GM12875 (cell line): ENCODE measurements around the gene HOXD1.

Experiments
- H3K4me3 ChIP-seq: one replicate; pipeline ENCODE4 v1.5.1; 2011; ENCODE audit warnings: low read depth, low read length, control low read depth
- CTCF ChIP-seq: IDR thresholded peaks from 2 replicates; pipeline ENCODE4 v1.5.1; 2011; ENCODE audit warnings: low read depth, mild to moderate bottlenecking, control low read depth, inconsistent platforms, low read length, moderate library complexity, borderline replicate concordance; ENCODE audit not compliant: insufficient read depth

The HOXD1 gene

GRCh38 chr2:176182671-176183070 lies 5.8 kb upstream of the HOXD1 start:
- no peak for TF ChIP-seq CTCF
- H3K4me3 ChIP-seq, result no peak overlapping the region

DNA sequence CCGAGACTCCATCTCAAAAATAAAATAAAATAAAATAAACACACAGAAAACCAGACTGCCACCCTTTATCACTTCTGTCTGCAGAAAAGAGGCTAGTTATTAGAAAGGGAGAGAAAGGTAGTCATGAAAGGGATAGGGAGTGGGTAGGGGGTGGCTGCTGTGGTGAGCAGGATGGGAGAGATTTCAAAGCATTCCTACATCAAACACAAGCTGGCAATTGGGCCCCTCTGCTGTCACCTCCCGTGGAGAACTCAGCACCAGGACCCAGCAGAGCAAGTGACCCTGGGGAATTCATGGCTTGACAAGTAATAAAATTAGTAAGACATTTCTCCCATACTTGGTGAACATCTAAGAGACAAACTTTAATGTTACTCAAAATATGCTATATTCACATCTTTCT lies 3.7 kb upstream of the HOXD1 start:
- no peak for TF ChIP-seq CTCF
- H3K4me3 ChIP-seq, result no peak overlapping the region

DNA sequence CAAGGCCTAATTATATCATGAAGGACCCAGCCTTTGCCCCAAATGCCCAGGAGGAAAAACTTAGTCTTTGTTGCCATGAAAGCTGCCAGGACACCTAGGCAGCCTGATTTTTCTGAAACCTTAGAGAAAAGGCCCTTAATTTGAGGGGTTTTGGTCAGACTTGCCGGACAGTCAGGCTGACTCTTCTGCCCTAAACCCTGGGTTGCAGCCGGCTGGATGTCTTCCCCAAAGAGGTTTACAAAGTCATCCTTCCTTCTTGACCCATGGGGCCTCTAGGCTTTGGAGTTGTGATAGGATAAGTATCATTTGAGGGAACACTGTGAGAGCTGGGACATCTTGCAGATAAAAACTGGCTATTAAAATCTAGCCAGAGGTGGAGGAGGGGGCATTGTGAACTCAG lies 2.4 kb upstream of the HOXD1 start:
- TF ChIP-seq CTCF, result no peak
- H3K4me3 ChIP-seq, result no peak overlapping the region

DNA sequence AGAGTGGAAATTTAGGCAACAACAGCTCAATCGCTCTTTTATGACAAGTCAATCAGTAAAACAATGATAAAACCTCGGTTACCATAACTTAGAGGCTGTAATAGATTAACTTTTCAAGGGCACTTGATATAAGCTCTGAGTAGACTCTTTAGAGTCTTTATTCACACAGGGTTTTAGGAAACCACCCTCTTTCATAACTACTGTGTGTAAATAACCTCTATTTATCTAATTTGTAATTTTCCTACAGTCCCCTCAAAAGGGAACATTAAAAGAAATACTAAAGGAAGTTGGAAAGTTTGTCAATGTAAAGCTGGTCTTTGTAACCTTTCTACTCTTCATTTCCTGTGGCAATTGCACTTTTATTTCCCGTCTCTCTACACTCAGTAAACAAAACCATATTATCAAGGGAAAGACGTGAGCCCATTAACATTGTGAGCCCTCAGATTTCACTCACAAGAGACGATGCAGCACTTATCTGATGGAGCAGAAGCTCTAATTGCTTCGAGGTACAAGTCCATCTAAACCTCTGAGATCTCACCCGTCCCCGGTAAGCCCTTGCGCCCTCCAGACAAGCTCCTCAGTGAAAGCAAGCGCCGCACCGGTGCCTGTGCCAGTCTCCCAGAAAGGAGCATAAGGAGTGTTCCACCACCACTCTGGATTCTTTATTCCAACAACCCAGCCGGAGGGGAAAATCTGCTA lies 1.1 kb upstream of the HOXD1 start:
- no peak for TF ChIP-seq CTCF
- H3K4me3 ChIP-seq, result no peak overlapping the region

- H3K4me3 ChIP-seq, result no peak overlapping the region
- no peak for TF ChIP-seq CTCF
Measured at GRCh38 chr2:176188774-176189680, 559 bp downstream of the HOXD1 start.

- H3K4me3 ChIP-seq, result no peak overlapping the region
- no peak for TF ChIP-seq CTCF
Measured at GRCh38 chr2:176189681-176190641, 1.5 kb downstream of the HOXD1 start.
